CD4-positive, CD25-positive, alpha-beta regulatory T cell (primary cell): Measurements from ENCODE around the gene PPP3CA. TPM values are rescaled to one million over a fixed set of nuclear protein-coding genes. Genes with fewer than 3 reads are reported as not detected.

Experiments used
- ATAC-seq, 2 donors: fragments of 150-1000 bp; cut with Tn5 transposase; one replicate each; pipeline ENCODE4 v1.10.0; 2021; ENCODE audit warnings: low read depth in 2 of 2, moderate number of reproducible peaks in 2 of 2, moderate library complexity in 1 of 2
- DNase-seq, 3 donors: peaks; one replicate each; pipeline versions ENCODE4 v3.0.0 to v3.0.0-alpha.2; 2012 to 2022; ENCODE audit warnings: mixed read lengths in 1 of 3
- H3K27ac ChIP-seq: one replicate; pipeline ENCODE4 v1.7.0; 2013; ENCODE audit warnings: mild to moderate bottlenecking, low read length; ENCODE audit not compliant: insufficient read depth, poor library complexity, severe bottlenecking
- H3K27me3 ChIP-seq: one replicate; pipeline ENCODE4 v1.7.0; 2013; ENCODE audit warnings: low read length; ENCODE audit not compliant: control insufficient read depth, insufficient read depth
- H3K36me3 ChIP-seq: one replicate; pipeline ENCODE4 v1.7.0; 2013; ENCODE audit warnings: mild to moderate bottlenecking, low read length, moderate library complexity; ENCODE audit not compliant: control insufficient read depth, insufficient read depth
- H3K4me1 ChIP-seq: 2 replicates; pipeline ENCODE4 v1.7.0; 2013; ENCODE audit warnings: mild to moderate bottlenecking, low read length; ENCODE audit not compliant: insufficient read depth, control insufficient read depth, poor library complexity, severe bottlenecking
- H3K4me3 ChIP-seq: one replicate; pipeline ENCODE4 v1.7.0; 2013; ENCODE audit warnings: low read depth, mild to moderate bottlenecking, low read length, moderate library complexity
- H3K9me3 ChIP-seq, 2 experiments: 1 replicate in 1 of 2; 2 replicates in 1 of 2; pipeline ENCODE4 v1.7.0; 2013; ENCODE audit warnings: low read length in 2 of 2, mild to moderate bottlenecking in 1 of 2, moderate library complexity in 1 of 2; ENCODE audit not compliant: control insufficient read depth in 2 of 2
- H3K27ac Mint-ChIP-seq, 3 donors: one replicate each; pipeline ENCODE4 v1.8.0; 2020 to 2022; ENCODE audit warnings: mild to moderate bottlenecking in 3 of 3, mixed read lengths in 3 of 3, moderate library complexity in 2 of 3
- H3K27me3 Mint-ChIP-seq: one replicate; pipeline ENCODE4 v1.8.0; 2022; ENCODE audit warnings: mild to moderate bottlenecking, mixed read lengths
- H3K36me3 Mint-ChIP-seq: one replicate; pipeline ENCODE4 v1.8.0; 2020; ENCODE audit warnings: mixed read lengths
- H3K4me1 Mint-ChIP-seq, 4 donors: one replicate each; pipeline ENCODE4 v1.8.0; 2020 to 2022; ENCODE audit warnings: mixed read lengths in 4 of 4, mild to moderate bottlenecking in 1 of 4
- H3K4me3 Mint-ChIP-seq, 4 donors: one replicate each; pipeline ENCODE4 v1.8.0; 2020 to 2022; ENCODE audit warnings: mild to moderate bottlenecking in 4 of 4, mixed read lengths in 4 of 4, moderate library complexity in 3 of 4
- H3K9me3 Mint-ChIP-seq, 7 donors: one replicate each; pipeline ENCODE4 v1.8.0; 2020 to 2022; ENCODE audit warnings: mixed read lengths in 7 of 7, mild to moderate bottlenecking in 3 of 7, moderate library complexity in 2 of 7
- polyA plus RNA-seq, 4 donors: library from polyadenylated mRNA; unstranded; fragments of 300-500 nt; fragmentation: Illumina TruSeq; gene quantifications; one replicate each; pipeline ENCODE4 v1.2.3, GENCODE V29; 2021
- total RNA-seq: library from RNA; stranded (reverse); gene quantifications from one replicate; pipeline ENCODE4 v1.2.3, GENCODE V29; 2022

PPP3CA gene
- total and polyA plus RNA-seq, 5 donors from 2014 or later, result 5.2 to 31.1 (median 6.7) TPM

GRCh38 chr4:101355767-101356702, 8.7 kb upstream of the PPP3CA start:
- H3K9me3 Mint-ChIP-seq, result peaks cover 0 to 2% (median 0%) of the 10 kb centered on the region in 7 donors
- no peak overlapping the region for H3K27ac Mint-ChIP-seq
- no peak overlapping the region for H3K27ac ChIP-seq
- no peaks in the 10 kb centered on the region for H3K36me3 Mint-ChIP-seq
- no peak overlapping the region for H3K4me3 ChIP-seq
- H3K4me3 Mint-ChIP-seq, result no peak overlapping the region
- no peaks in the 10 kb centered on the region for H3K36me3 ChIP-seq
- no peaks in the 10 kb centered on the region for H3K9me3 ChIP-seq
- ATAC-seq (no peak), DNase-seq (no peak)
- peaks cover 65% of the 10 kb centered on the region for H3K27me3 Mint-ChIP-seq
- no peaks in the 10 kb centered on the region for H3K4me1 Mint-ChIP-seq
- no peaks in the 10 kb centered on the region for H3K4me1 ChIP-seq
- peaks cover 37% of the 10 kb centered on the region for H3K27me3 ChIP-seq

- Mint-ChIP-seq H3K9me3 (peaks cover 0 to 1% (median 0%) of the 10 kb centered on the region in 7 donors), H3K27ac (no peak overlapping the region), H3K36me3 (no peaks in the 10 kb centered on the region), H3K27me3 (peaks cover 66% of the 10 kb centered on the region), H3K4me1 (no peaks in the 10 kb centered on the region), H3K4me3 (no peak overlapping the region)
- Histone ChIP-seq H3K9me3 (no peaks in the 10 kb centered on the region), H3K27me3 (peaks cover 45% of the 10 kb centered on the region), H3K36me3 (no peaks in the 10 kb centered on the region), H3K4me3 (no peak overlapping the region), H3K4me1 (no peaks in the 10 kb centered on the region), H3K27ac (no peak overlapping the region)
- DNase-seq (no peak), ATAC-seq (no peak)
Observed at GRCh38 chr4:101355246-101355645, 7.9 kb upstream of the PPP3CA start.

- H3K9me3 ChIP-seq, result no peaks in the 10 kb centered on the region
- peak overlapping the region in 2 of 4 donors; percentile 73 to 99 for H3K4me3 Mint-ChIP-seq
- no peak overlapping the region for H3K27ac Mint-ChIP-seq
Observed at GRCh38 chr4:101349801-101350064, 2.4 kb upstream of the PPP3CA start.

GRCh38 chr4:101348995-101349800, 1.9 kb upstream of the PPP3CA start:
- H3K27ac ChIP-seq, result no peak overlapping the region
- H3K27me3 ChIP-seq, result peaks cover 28% of the 10 kb centered on the region
- Mint-ChIP-seq H3K4me1 (peaks cover 12 to 31% (median 23%) of the 10 kb centered on the region in 4 donors), H3K27me3 (peaks cover 38% of the 10 kb centered on the region), H3K27ac (peak overlapping the region in 2 of 3 donors; percentile 59 to 71), H3K4me3 (peak overlapping the region; percentile 97 to 99 (median 98)), H3K36me3 (no peaks in the 10 kb centered on the region), H3K9me3 (peaks cover 0 to 4% (median 0%) of the 10 kb centered on the region in 7 donors)
- H3K36me3 ChIP-seq, result no peaks in the 10 kb centered on the region
- no peak for ATAC-seq
- peaks cover 19% of the 10 kb centered on the region for H3K4me1 ChIP-seq
- DNase-seq, result no peak
- no peaks in the 10 kb centered on the region for H3K9me3 ChIP-seq
- no peak overlapping the region for H3K4me3 ChIP-seq

More at GRCh38 chr4:101349801-101350064, 2.4 kb upstream of the PPP3CA start:
- DNase-seq (no peak), ATAC-seq (no peak)
- Mint-ChIP-seq H3K36me3 (no peaks in the 10 kb centered on the region), H3K9me3 (peaks cover 0 to 4% (median 0%) of the 10 kb centered on the region in 7 donors), H3K27me3 (peaks cover 43% of the 10 kb centered on the region), H3K4me1 (peaks cover 8 to 25% (median 18%) of the 10 kb centered on the region in 4 donors)
- Histone ChIP-seq H3K4me3 (no peak overlapping the region), H3K4me1 (peaks cover 18% of the 10 kb centered on the region), H3K27me3 (peaks cover 32% of the 10 kb centered on the region), H3K36me3 (no peaks in the 10 kb centered on the region), H3K27ac (no peak overlapping the region)

- Histone ChIP-seq H3K27me3 (peaks cover 24% of the 10 kb centered on the region), H3K27ac (peak overlapping the region; percentile 83), H3K9me3 (no peaks in the 10 kb centered on the region), H3K36me3 (no peaks in the 10 kb centered on the region), H3K4me3 (peak overlapping the region; percentile 79), H3K4me1 (peaks cover 19% of the 10 kb centered on the region)
- ATAC-seq (no peak), DNase-seq (no peak)
- Mint-ChIP-seq H3K4me1 (peaks cover 16 to 36% (median 26%) of the 10 kb centered on the region in 4 donors), H3K36me3 (no peaks in the 10 kb centered on the region), H3K4me3 (peak overlapping the region; percentile 97 to 99 (median 98)), H3K9me3 (peaks cover 0 to 4% (median 0%) of the 10 kb centered on the region in 7 donors), H3K27ac (peak overlapping the region; percentile 92 to 97 (median 94)), H3K27me3 (peaks cover 30% of the 10 kb centered on the region)
Observed at GRCh38 chr4:101348367-101348827, 1.1 kb upstream of the PPP3CA start.

GRCh38 chr4:101347557-101348366, 436 bp upstream of the PPP3CA start:
- Mint-ChIP-seq H3K9me3 (peaks cover 0 to 4% (median 0%) of the 10 kb centered on the region in 7 donors), H3K36me3 (no peaks in the 10 kb centered on the region), H3K27ac (peak overlapping the region; percentile 92 to 97 (median 94)), H3K4me3 (peak overlapping the region; percentile 97 to 99 (median 98)), H3K4me1 (peaks cover 19 to 42% (median 31%) of the 10 kb centered on the region in 4 donors), H3K27me3 (peaks cover 29% of the 10 kb centered on the region)
- Histone ChIP-seq H3K9me3 (no peaks in the 10 kb centered on the region), H3K27ac (peak overlapping the region; percentile 83), H3K27me3 (peaks cover 24% of the 10 kb centered on the region), H3K4me1 (peaks cover 19% of the 10 kb centered on the region), H3K36me3 (no peaks in the 10 kb centered on the region), H3K4me3 (peak overlapping the region; percentile 79)
- peak; percentile 97 to 98 (median 98) for DNase-seq
- ATAC-seq, result peak; percentile 87
